Left lung (tissue), 10 donors: ENCODE data around the gene KIF5C. TPM values are rescaled to one million over a fixed set of nuclear protein-coding genes. Genes with fewer than 3 reads are reported as not detected.

Experiments used
- ATAC-seq: fragments of 200-7000 bp; cut with Tn5 transposase; one replicate; pipeline ENCODE4 v1.9.1; 2020; ENCODE audit warnings: moderate library complexity
- DNase-seq, 4 donors: peaks; one replicate each; pipeline ENCODE4 v3.0.0-alpha.2; 2013 to 2020
- H3K27ac ChIP-seq, 2 donors: fragments of 200-600 bp; sonication (generic) in 1 of 2; one replicate each; pipeline versions ENCODE4 v1.5.0 to v1.8.0; 2020 to 2021
- H3K27me3 ChIP-seq, 2 donors: fragments of 200-600 bp; sonication (generic) in 1 of 2; one replicate each; pipeline versions ENCODE4 v1.5.0 to v1.8.0; 2020 to 2021
- H3K36me3 ChIP-seq, 2 donors: fragments of 200-600 bp; sonication (generic) in 1 of 2; one replicate each; pipeline versions ENCODE4 v1.5.0 to v1.8.0; 2020 to 2021
- H3K4me1 ChIP-seq, 2 donors: fragments of 200-600 bp; one replicate each; pipeline ENCODE4 v1.8.0; 2021
- H3K4me3 ChIP-seq, 2 donors: fragments of 200-600 bp; sonication (generic) in 1 of 2; one replicate each; pipeline versions ENCODE4 v1.5.0 to v1.8.0; 2020 to 2021; ENCODE audit warnings: mild to moderate bottlenecking in 1 of 2
- H3K9me3 ChIP-seq, 2 donors: fragments of 200-600 bp; sonication (generic) in 1 of 2; one replicate each; pipeline versions ENCODE4 v1.5.0 to v1.8.0; 2020 to 2021
- intact Hi-C, 2 donors: fragments of 100-400 bp; cut with DNase I; formaldehyde crosslinking; loops; one replicate each; pipeline versions ENCODE4 v1.11.2 to v1.14.2; 2022
- polyA plus RNA-seq, 6 donors: library from polyadenylated mRNA; unstranded; fragments of 120-200 nt; gene quantifications; one replicate each; pipeline ENCODE4 v1.2.1, GENCODE V29; 2013; ENCODE audit not compliant: insufficient read length in 6 of 6
- total RNA-seq, 2 donors: library from RNA; stranded (reverse); fragmentation: NEBNext Ultra II Directional; extraction: Animal tissue kit (Norgen Biotek cat#: 25700); gene quantifications; one replicate each; pipeline ENCODE4 v1.2.1, GENCODE V29; 2021
- TF ChIP-seq, protein P1 (sequence below), 2 donors: fragments of 200-600 bp; sonication (generic) in 1 of 2; IDR thresholded peaks; one replicate each; pipeline versions ENCODE4 v1.5.0 to v1.8.0; 2021; ENCODE audit warnings: antibody characterized with exemption in 2 of 2
- donor health status: DM: no; HTN: yes; CAD: no.
- donor health status: DM: no; HTN: no; CAD: no.

Gene KIF5C
- total and polyA plus RNA-seq, 8 donors: 0.92 to 27.4 (median 20.3) TPM

DNA sequence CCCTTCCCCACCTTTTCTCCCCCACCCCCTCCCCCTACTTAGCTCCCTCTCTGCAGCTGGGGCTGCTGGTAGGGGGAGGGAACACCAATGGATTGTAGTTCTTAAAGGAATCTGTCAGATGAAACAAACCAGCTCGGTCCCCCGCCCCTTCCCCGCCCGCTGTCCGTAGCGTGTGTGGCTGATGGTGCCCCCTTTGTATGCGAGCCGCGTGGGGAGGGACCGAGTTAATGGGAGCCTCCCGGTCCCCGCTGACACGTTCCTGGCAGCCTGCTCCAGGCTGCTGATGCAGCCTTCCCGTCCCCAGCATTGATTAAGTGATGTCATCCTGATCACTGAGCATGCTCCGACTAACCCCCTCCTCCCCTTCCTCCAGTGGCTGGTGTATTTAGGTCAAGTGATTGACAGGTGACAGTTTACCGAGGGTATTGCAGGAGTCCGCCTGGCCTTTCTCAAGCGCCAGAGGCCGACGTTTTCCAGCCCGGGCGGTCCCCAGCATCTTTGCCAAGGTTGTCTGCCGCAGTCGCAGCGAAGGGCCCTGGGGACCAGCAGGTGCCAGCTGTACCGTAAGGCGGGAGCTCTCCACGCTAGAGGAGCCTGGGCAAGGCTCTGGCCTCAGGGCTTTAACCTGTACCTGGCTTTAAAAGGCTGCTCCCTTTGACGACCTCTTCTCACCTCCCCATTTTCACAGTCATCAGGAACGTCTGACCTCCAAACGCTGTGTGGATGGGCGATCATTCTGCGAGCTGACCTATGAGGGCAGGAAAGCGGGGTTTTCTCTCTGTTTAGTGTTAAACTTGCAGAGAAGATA is 1.8 kb downstream of the KIF5C start:
- Histone ChIP-seq H3K27me3 (peaks cover 33 to 78% of the 10 kb centered on the region in 2 donors), H3K36me3 (no peaks in the 10 kb centered on the region), H3K9me3 (no peaks in the 10 kb centered on the region), H3K4me1 (peaks cover 18 to 21% of the 10 kb centered on the region in 2 donors), H3K27ac (no peak overlapping the region), H3K4me3 (no peak overlapping the region)
- TF ChIP-seq, protein P1, sequence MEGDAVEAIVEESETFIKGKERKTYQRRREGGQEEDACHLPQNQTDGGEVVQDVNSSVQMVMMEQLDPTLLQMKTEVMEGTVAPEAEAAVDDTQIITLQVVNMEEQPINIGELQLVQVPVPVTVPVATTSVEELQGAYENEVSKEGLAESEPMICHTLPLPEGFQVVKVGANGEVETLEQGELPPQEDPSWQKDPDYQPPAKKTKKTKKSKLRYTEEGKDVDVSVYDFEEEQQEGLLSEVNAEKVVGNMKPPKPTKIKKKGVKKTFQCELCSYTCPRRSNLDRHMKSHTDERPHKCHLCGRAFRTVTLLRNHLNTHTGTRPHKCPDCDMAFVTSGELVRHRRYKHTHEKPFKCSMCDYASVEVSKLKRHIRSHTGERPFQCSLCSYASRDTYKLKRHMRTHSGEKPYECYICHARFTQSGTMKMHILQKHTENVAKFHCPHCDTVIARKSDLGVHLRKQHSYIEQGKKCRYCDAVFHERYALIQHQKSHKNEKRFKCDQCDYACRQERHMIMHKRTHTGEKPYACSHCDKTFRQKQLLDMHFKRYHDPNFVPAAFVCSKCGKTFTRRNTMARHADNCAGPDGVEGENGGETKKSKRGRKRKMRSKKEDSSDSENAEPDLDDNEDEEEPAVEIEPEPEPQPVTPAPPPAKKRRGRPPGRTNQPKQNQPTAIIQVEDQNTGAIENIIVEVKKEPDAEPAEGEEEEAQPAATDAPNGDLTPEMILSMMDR (IDR thresholded peaks at IDR 0.05): no peak
- intact Hi-C loops: no loop called here
- peak in 2 of 4 donors; percentile 26 to 68 for DNase-seq
- no peak for ATAC-seq

DNA sequence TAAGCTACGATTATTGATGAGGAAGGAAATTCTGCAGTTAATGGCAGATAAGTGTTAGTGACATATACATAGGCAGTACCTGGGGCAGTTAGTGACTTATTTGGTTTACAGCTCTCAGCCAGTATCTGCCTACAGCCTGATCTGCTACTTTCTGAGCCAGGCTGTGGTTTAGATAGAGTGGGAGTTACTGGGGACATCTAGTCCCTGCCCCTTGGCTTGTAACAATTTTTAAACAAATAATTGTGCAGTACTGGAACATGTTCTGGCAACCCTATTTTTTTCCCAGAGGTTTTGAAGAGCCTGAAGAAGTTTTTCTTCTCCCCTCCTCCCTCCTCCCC is 2.3 kb downstream of the KIF5C start:
- Histone ChIP-seq H3K4me1 (peaks cover 18 to 21% of the 10 kb centered on the region in 2 donors), H3K27ac (no peak overlapping the region), H3K9me3 (no peaks in the 10 kb centered on the region), H3K27me3 (peaks cover 33 to 78% of the 10 kb centered on the region in 2 donors), H3K36me3 (no peaks in the 10 kb centered on the region), H3K4me3 (no peak overlapping the region)
- DNase-seq: no peak
- TF ChIP-seq, protein P1 (IDR thresholded peaks at IDR 0.05): no peak
- ATAC-seq: no peak
- intact Hi-C loops: no loop called here

DNA sequence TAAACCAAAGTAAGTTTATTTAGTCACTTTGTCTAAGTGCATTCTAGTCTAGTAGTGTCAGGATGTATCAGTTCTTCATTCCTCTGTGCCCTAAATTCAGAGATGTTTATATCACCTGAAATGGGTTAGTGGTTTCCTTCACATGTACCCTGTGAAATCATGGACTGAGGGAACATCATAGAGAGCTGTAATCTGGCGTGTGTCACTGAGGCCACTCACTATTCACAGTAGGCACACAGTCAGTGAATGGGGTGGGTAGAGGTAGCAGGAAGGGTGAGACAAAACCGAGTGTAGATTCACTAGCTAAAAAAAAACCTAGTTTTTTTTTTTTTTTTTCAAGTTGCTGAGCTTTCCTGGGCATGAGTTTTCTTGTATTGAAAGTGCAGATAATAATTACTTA is 5.6 kb downstream of the KIF5C start:
- no peak overlapping the region for H3K27ac ChIP-seq
- no peaks in the 10 kb centered on the region for H3K9me3 ChIP-seq
- intact Hi-C loops: no loop called here
- no peak for ATAC-seq
- TF ChIP-seq, protein P1 (IDR thresholded peaks at IDR 0.05): no peak
- no peaks in the 10 kb centered on the region for H3K36me3 ChIP-seq
- DNase-seq: no peak
- H3K27me3 ChIP-seq: peaks cover 19 to 53% of the 10 kb centered on the region in 2 donors
- H3K4me3 ChIP-seq: no peak overlapping the region
- peaks cover 13 to 15% of the 10 kb centered on the region in 2 donors for H3K4me1 ChIP-seq

DNA sequence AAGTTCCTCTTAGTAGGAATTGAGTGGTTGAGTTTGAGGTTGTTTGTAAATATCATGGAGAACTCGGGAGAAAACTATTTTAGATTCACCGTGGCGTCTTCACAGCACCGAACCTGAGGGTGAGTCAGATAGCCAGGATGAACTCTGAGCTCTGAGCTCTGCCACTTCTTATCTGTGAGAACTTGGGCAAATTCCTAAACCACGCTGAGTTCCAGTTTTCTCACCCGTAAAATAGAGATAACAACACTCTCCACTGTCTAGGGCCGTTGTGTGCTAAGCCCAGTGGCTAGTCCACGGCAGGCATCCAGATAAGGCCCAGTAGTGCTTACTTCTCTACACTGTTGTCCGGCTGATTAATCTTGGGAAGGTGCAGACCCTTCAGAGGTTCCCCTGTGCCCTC is 7.0 kb downstream of the KIF5C start:
- intact Hi-C loops: no loop called here
- no peaks in the 10 kb centered on the region for H3K36me3 ChIP-seq
- no peak overlapping the region for H3K4me3 ChIP-seq
- ATAC-seq (no peak), DNase-seq (no peak)
- peaks cover under 1 to 3% of the 10 kb centered on the region in 2 donors for H3K4me1 ChIP-seq
- H3K27me3 ChIP-seq: peaks cover 10 to 53% of the 10 kb centered on the region in 2 donors
- H3K27ac ChIP-seq: no peak overlapping the region
- TF ChIP-seq, protein P1 (IDR thresholded peaks at IDR 0.05): no peak
- H3K9me3 ChIP-seq: no peaks in the 10 kb centered on the region

DNA sequence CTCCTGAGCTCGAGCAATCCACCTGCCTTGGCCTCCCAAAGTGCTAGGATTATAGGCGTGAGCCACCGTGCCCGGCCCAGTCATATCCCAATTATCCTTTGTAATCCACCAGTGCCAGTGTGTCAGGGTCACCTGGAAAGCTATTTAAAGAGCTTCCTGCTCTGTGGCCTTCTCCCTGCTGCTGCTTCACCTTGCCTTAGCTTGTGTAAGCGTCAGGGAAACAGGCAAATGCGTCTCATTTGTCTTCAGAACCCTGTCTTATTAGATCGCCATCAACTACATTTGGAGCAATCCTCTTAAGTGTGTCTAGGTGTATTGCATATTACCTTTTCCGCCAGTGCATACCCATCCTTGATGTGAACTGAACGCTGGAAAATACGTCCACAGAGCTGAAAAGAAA is 10.2 kb downstream of the KIF5C start:
- H3K36me3 ChIP-seq: no peaks in the 10 kb centered on the region
- TF ChIP-seq, protein P1 (IDR thresholded peaks at IDR 0.05): no peak
- ATAC-seq: no peak
- intact Hi-C loops: no loop called here
- no peak for DNase-seq
- peaks cover 7 to 13% of the 10 kb centered on the region in 2 donors for H3K4me1 ChIP-seq
- H3K9me3 ChIP-seq: no peaks in the 10 kb centered on the region
- no peak overlapping the region for H3K27ac ChIP-seq
- peaks cover 29 to 55% of the 10 kb centered on the region in 2 donors for H3K27me3 ChIP-seq
- no peak overlapping the region for H3K4me3 ChIP-seq
